Measurements from ENCODE around the gene AUTS2. TPM values are rescaled to one million over a fixed set of nuclear protein-coding genes. Genes with fewer than 3 reads are reported as not detected.

The AUTS2 gene
- total RNA-seq, 1 donor from 2014 or later: 80.6 TPM

- no peak for TF ChIP-seq CTCF (IDR thresholded peaks at IDR 0.05)
- Mint-ChIP-seq H3K4me1 (ENCODE audit: unreplicated experiment) (peaks cover 6% of the 10 kb centered on the region), H3K9me3 (ENCODE audit: unreplicated experiment) (no peaks in the 10 kb centered on the region), H3K4me3 (ENCODE audit: unreplicated experiment) (no peak overlapping the region), H3K27me3 (ENCODE audit: unreplicated experiment) (peaks cover 43% of the 10 kb centered on the region), H3K27ac (ENCODE audit: unreplicated experiment) (no peak overlapping the region), H3K36me3 (ENCODE audit: unreplicated experiment) (no peaks in the 10 kb centered on the region)
- no peak for DNase-seq (ENCODE audit: extremely low spot score, unreplicated experiment)
Observed at GRCh38 chr7:69595415-69595814, 2.9 kb upstream of the AUTS2 start.

- no peak for DNase-seq (ENCODE audit: extremely low spot score, unreplicated experiment)
- Mint-ChIP-seq H3K36me3 (ENCODE audit: unreplicated experiment) (no peaks in the 10 kb centered on the region), H3K4me3 (ENCODE audit: unreplicated experiment) (no peak overlapping the region), H3K9me3 (ENCODE audit: unreplicated experiment) (no peaks in the 10 kb centered on the region), H3K27me3 (ENCODE audit: unreplicated experiment) (peaks cover 37% of the 10 kb centered on the region), H3K4me1 (ENCODE audit: unreplicated experiment) (peaks cover 10% of the 10 kb centered on the region), H3K27ac (ENCODE audit: unreplicated experiment) (no peak overlapping the region)
- TF ChIP-seq CTCF (IDR thresholded peaks at IDR 0.05): no peak
Observed at GRCh38 chr7:69596056-69596455, 2.2 kb upstream of the AUTS2 start.

- H3K27ac Mint-ChIP-seq (ENCODE audit: unreplicated experiment): peak overlapping the region; percentile 34
- H3K9me3 Mint-ChIP-seq (ENCODE audit: unreplicated experiment): no peaks in the 10 kb centered on the region
- no peaks in the 10 kb centered on the region for H3K36me3 Mint-ChIP-seq (ENCODE audit: unreplicated experiment)
- no peak for TF ChIP-seq CTCF (IDR thresholded peaks at IDR 0.05)
- peaks cover 32% of the 10 kb centered on the region for H3K27me3 Mint-ChIP-seq (ENCODE audit: unreplicated experiment)
- peak overlapping the region; percentile 73 for H3K4me3 Mint-ChIP-seq (ENCODE audit: unreplicated experiment)
- peaks cover 10% of the 10 kb centered on the region for H3K4me1 Mint-ChIP-seq (ENCODE audit: unreplicated experiment)
- DNase-seq (ENCODE audit: extremely low spot score, unreplicated experiment): no peak
Observed at GRCh38 chr7:69596723-69597277, 1.5 kb upstream of the AUTS2 start.

- peaks cover 10% of the 10 kb centered on the region for H3K4me1 Mint-ChIP-seq (ENCODE audit: unreplicated experiment)
- H3K9me3 Mint-ChIP-seq (ENCODE audit: unreplicated experiment): no peaks in the 10 kb centered on the region
- H3K27me3 Mint-ChIP-seq (ENCODE audit: unreplicated experiment): peaks cover 28% of the 10 kb centered on the region
- no peaks in the 10 kb centered on the region for H3K36me3 Mint-ChIP-seq (ENCODE audit: unreplicated experiment)
- no peak for TF ChIP-seq CTCF (IDR thresholded peaks at IDR 0.05)
- DNase-seq (ENCODE audit: extremely low spot score, unreplicated experiment): no peak
- peak overlapping the region; percentile 60 for H3K27ac Mint-ChIP-seq (ENCODE audit: unreplicated experiment)
- peak overlapping the region; percentile 73 for H3K4me3 Mint-ChIP-seq (ENCODE audit: unreplicated experiment)
Observed at GRCh38 chr7:69597278-69598076, 798 bp upstream of the AUTS2 start.

- Mint-ChIP-seq H3K27me3 (ENCODE audit: unreplicated experiment) (peaks cover 18% of the 10 kb centered on the region), H3K4me3 (ENCODE audit: unreplicated experiment) (no peak overlapping the region), H3K4me1 (ENCODE audit: unreplicated experiment) (peaks cover 10% of the 10 kb centered on the region), H3K9me3 (ENCODE audit: unreplicated experiment) (no peaks in the 10 kb centered on the region), H3K36me3 (ENCODE audit: unreplicated experiment) (no peaks in the 10 kb centered on the region), H3K27ac (ENCODE audit: unreplicated experiment) (peak overlapping the region; percentile 79)
- no peak for DNase-seq (ENCODE audit: extremely low spot score, unreplicated experiment)
- TF ChIP-seq CTCF (IDR thresholded peaks at IDR 0.05): no peak
Observed at GRCh38 chr7:69598487-69599285, 411 bp downstream of the AUTS2 start.
